ENCODE data around the gene CCDC88A.
"Not testable (repeated sequence)": the region's sequence is repeated elsewhere in the genome, so short reads cannot be mapped to it uniquely, and the experiment has no call there.

CCDC88A gene

DNA sequence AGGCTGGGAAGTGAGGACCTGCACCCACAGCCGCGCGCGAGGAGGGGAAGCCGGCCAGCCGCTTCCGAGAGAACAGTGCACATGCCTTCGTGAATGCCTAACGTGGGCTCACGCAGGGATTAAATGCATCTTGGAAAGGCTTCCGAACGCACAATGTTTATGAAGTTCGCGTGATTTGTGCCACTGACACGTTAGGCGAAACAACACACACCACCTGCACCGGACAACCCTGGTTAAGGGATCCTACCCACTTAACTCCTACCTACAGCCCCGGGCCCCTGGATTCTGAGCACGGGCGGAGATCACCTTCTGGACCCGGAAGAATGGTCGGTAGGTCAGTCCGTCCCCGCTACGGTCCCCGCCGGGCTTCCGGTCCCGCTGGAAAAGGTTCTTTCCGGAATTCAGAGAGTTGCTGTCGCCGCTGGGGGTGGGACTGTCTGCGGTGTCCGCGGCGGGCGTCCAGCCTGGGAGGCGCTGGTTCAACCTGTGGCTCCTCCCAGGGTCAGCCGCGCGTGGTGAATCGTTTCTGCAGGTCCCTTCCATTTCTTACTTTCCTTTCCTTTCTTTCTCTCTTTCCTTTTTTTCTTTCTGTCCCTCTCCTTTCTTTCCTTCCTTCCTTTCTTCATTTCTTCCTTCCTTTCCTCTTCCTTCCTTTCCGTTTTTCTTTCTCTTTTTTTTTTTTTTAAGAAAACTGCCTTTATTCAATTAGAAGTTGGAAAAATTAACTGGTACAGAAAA is 150.6 kb downstream of the CCDC88A start, which contains the start of gene MTIF2 (continued):
- TF ChIP-seq TCF7L2 (IDR thresholded peaks at IDR 0.05; ENCODE audit: borderline replicate concordance, low read depth, low read length): no peak
- no peak for TF ChIP-seq ZNF202 (tag by site-specific recombination; IDR thresholded peaks at IDR 0.05; ENCODE audit: borderline replicate concordance)
- 0 out of 2 replicates have a peak, but pooled peaks have one; percentile 11 for TF ChIP-seq ZNF558 (tag by site-specific recombination; IDR thresholded peaks at IDR 0.05)
- peak; percentile 86 for TF ChIP-seq KLF8 (tag by site-specific recombination; IDR thresholded peaks at IDR 0.05)
- no peak for TF ChIP-seq ZNF48 (tag by site-specific recombination; IDR thresholded peaks at IDR 0.05)
- no peak for TF ChIP-seq ZNF514 (tag by site-specific recombination; IDR thresholded peaks at IDR 0.05)
- no peak for TF ChIP-seq ZNF488 (tag by site-specific recombination; IDR thresholded peaks at IDR 0.05)
- peak; percentile 67 for TF ChIP-seq ZNF341 (tag by site-specific recombination; IDR thresholded peaks at IDR 0.05; ENCODE audit: low read depth)

- Histone ChIP-seq H3K9me3 (ENCODE audit: control insufficient read depth, insufficient read depth, low read depth, low read length) (no peaks in the 10 kb centered on the region), H3K4me1 (ENCODE audit: control insufficient read depth, insufficient read depth, low read length) (no peaks in the 10 kb centered on the region), H3K27ac (ENCODE audit: extremely low read depth, low read depth, low read length) (peak overlapping the region; percentile 75), H3K4me3 (ENCODE audit: low read depth, low read length) (peak overlapping the region; percentile 60), H3K36me3 (ENCODE audit: control insufficient read depth in 2 of 2, insufficient read depth in 1 of 2, low read length in 2 of 2) (peaks cover 27 to 32% of the 10 kb centered on the region in 2 experiments)
- ChIA-PET POLR2A (interaction anchor here (0.6 to 1.2 kb wide), 2 partner anchors 36 to 151 kb away, joined by 3 read pairs; partner anchors contain the start of genes CCDC88A, CLHC1 and RPS27A), CTCF (interaction anchor here (0.7 to 1.2 kb wide), 2 partner anchors 163 to 368 kb away, joined by 3 read pairs; no protein-coding TSS in a partner anchor)
- TF ChIP-seq TRIM28 (IDR thresholded peaks at IDR 0.05; ENCODE audit: borderline replicate concordance, low read length) (no peak), ZNF654 (tag by site-specific recombination; IDR thresholded peaks at IDR 0.05; ENCODE audit: low read depth) (no peak), MYNN (tag by site-specific recombination; IDR thresholded peaks at IDR 0.05; ENCODE audit: borderline replicate concordance) (no peak), ZNF561 (tag by site-specific recombination; IDR thresholded peaks at IDR 0.05; ENCODE audit: borderline replicate concordance) (no peak), ZNF530 (tag by site-specific recombination; IDR thresholded peaks at IDR 0.05; ENCODE audit: low read depth) (no peak)
Measured at GRCh38 chr2:55268288-55268906, 151.3 kb downstream of the CCDC88A start.

GRCh38 chr2:55259586-55259985 is 160.1 kb downstream of the CCDC88A start:
- CTCF ChIA-PET: interaction anchor here (0.6 kb wide), 1 partner anchor 594 kb away, joined by 3 read pairs; no protein-coding TSS in a partner anchor
- H3K9me3 ChIP-seq (ENCODE audit: control insufficient read depth, insufficient read depth, low read depth, low read length); H3K4me1 ChIP-seq (ENCODE audit: control insufficient read depth, insufficient read depth, low read length); H3K4me3 ChIP-seq (ENCODE audit: low read depth, low read length); H3K27ac ChIP-seq (ENCODE audit: extremely low read depth, low read depth, low read length); POLR2A ChIA-PET: not testable (repeated sequence)
- H3K36me3 ChIP-seq (ENCODE audit: control insufficient read depth in 2 of 2, insufficient read depth in 1 of 2, low read length in 2 of 2): peaks cover 65 to 70% of the 10 kb centered on the region in 2 experiments

- POLR2A ChIA-PET: no interaction called here
Measured at GRCh38 chr2:55252832-55253231, 166.8 kb downstream of the CCDC88A start.

More at GRCh38 chr2:55252832-55253231, 166.8 kb downstream of the CCDC88A start:
- no peaks in the 10 kb centered on the region for H3K9me3 ChIP-seq (ENCODE audit: control insufficient read depth, insufficient read depth, low read depth, low read length)
- no peaks in the 10 kb centered on the region for H3K4me1 ChIP-seq (ENCODE audit: control insufficient read depth, insufficient read depth, low read length)
- CTCF ChIA-PET: interaction anchor here (0.6 kb wide), 1 partner anchor 353 kb away, joined by 3 read pairs; no protein-coding TSS in a partner anchor
- TF ChIP-seq, protein P1, sequence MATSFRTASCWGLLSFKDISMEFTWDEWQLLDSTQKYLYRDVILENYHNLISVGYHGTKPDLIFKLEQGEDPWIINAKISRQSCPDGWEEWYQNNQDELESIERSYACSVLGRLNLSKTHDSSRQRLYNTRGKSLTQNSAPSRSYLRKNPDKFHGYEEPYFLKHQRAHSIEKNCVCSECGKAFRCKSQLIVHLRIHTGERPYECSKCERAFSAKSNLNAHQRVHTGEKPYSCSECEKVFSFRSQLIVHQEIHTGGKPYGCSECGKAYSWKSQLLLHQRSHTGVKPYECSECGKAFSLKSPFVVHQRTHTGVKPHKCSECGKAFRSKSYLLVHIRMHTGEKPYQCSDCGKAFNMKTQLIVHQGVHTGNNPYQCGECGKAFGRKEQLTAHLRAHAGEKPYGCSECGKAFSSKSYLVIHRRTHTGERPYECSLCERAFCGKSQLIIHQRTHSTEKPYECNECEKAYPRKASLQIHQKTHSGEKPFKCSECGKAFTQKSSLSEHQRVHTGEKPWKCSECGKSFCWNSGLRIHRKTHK (tag by site-specific recombination; IDR thresholded peaks at IDR 0.05): no peak
- TF ChIP-seq ZNF19 (tag by site-specific recombination; IDR thresholded peaks at IDR 0.05; ENCODE audit: low read depth): no peak
- TF ChIP-seq REST (tag by site-specific recombination; IDR thresholded peaks at IDR 0.05): no peak
- peaks cover 67 to 69% of the 10 kb centered on the region in 2 experiments for H3K36me3 ChIP-seq (ENCODE audit: control insufficient read depth in 2 of 2, insufficient read depth in 1 of 2, low read length in 2 of 2)
- H3K27ac ChIP-seq (ENCODE audit: extremely low read depth, low read depth, low read length): no peak overlapping the region
- no peak overlapping the region for H3K4me3 ChIP-seq (ENCODE audit: low read depth, low read length)

Measured in HEK293 (cell line).